HG02870 (cell line): ENCODE measurements around the gene ECI1.

Experiments used
- ATAC-seq: cut with Tn5 transposase; IDR thresholded peaks from one replicate; pipeline ENCODE4 v1.9.1; 2021; ENCODE audit warnings: mild to moderate bottlenecking, moderate library complexity; ENCODE audit not compliant: unreplicated experiment

ECI1 gene

GRCh38 chr16:2234813-2235170 lies 16.6 kb downstream of the ECI1 start:
- no peak for ATAC-seq

- ATAC-seq = no peak
Measured at GRCh38 chr16:2233872-2234812, 17.2 kb downstream of the ECI1 start.

- no peak for ATAC-seq
Measured at GRCh38 chr16:2233046-2233775, 18.2 kb downstream of the ECI1 start.

- ATAC-seq = no peak
Measured at GRCh38 chr16:2232094-2232990, 19.0 kb downstream of the ECI1 start.

- ATAC-seq = no peak
Measured at GRCh38 chr16:2231016-2231931, 20.1 kb downstream of the ECI1 start.

- ATAC-seq = no peak
Measured at GRCh38 chr16:2230376-2230775, 21.0 kb downstream of the ECI1 start.

GRCh38 chr16:2229632-2230250 lies 21.6 kb downstream of the ECI1 start:
- ATAC-seq = no peak

- no peak for ATAC-seq
Measured at GRCh38 chr16:2229091-2229490, 22.3 kb downstream of the ECI1 start.

- no peak for ATAC-seq
Measured at GRCh38 chr16:2228161-2228824, 23.1 kb downstream of the ECI1 start.

GRCh38 chr16:2226918-2227317 lies 24.5 kb downstream of the ECI1 start:
- no peak for ATAC-seq

- no peak for ATAC-seq
Measured at GRCh38 chr16:2226245-2226793, 25.1 kb downstream of the ECI1 start.

- ATAC-seq = peak; percentile 2
Measured at GRCh38 chr16:2223942-2224486, 27.4 kb downstream of the ECI1 start.

GRCh38 chr16:2223221-2223941 lies 28.0 kb downstream of the ECI1 start, which contains the start of gene E4F1:
Gene E4F1, plus strand, starts transcription at chr16:2223591. Its CDS starts 23 bp downstream, at chr16:2223614.
- peak; percentile 94 for ATAC-seq

GRCh38 chr16:2216330-2216729 lies 35.1 kb downstream of the ECI1 start:
- ATAC-seq = no peak

- ATAC-seq = peak; percentile 85
Measured at GRCh38 chr16:2214719-2214968, 36.7 kb downstream of the ECI1 start, which contains the start of gene PGP. Gene PGP, minus strand, starts transcription at chr16:2214840. Its CDS starts 63 bp downstream, at chr16:2214777.

- ATAC-seq = peak; percentile 8
Measured at GRCh38 chr16:2213817-2214718, 37.3 kb downstream of the ECI1 start.
